Measurements from ENCODE around the gene MAPK14. TPM values are rescaled to one million over a fixed set of nuclear protein-coding genes. Genes with fewer than 3 reads are reported as not detected.

The MAPK14 gene
- total and polyA plus RNA-seq, 12 donors, result 11.3 to 119 (median 49.3) TPM

- intact Hi-C loops (cut with DNase I), result no loop called here
Observed at GRCh38 chr6:36071714-36072113, 44.1 kb downstream of the MAPK14 start.

GRCh38 chr6:36072681-36073080 lies 45.1 kb downstream of the MAPK14 start:
- no peak overlapping the region for H3K4me3 ChIP-seq
- DNase-seq, result no peak
- H3K9me3 ChIP-seq (replicated peaks in 1 of 3), result no peaks in the 10 kb centered on the region
- intact Hi-C loops (cut with DNase I), result no loop called here
- peaks cover 0 to 6% of the 10 kb centered on the region in 2 donors for H3K36me3 ChIP-seq (replicated peaks in 1 of 2)
- H3K27me3 ChIP-seq, result no peaks in the 10 kb centered on the region
- H3K4me1 ChIP-seq (replicated peaks in 1 of 2), result peaks cover 0 to 31% of the 10 kb centered on the region in 2 donors
- H3K27ac ChIP-seq, result no peak overlapping the region
- WGBS, 4 donors, result 85 to 92% (median 89%) methylated on average over 4 of the region's 4 CpGs
- no peak for TF ChIP-seq POLR2A (IDR thresholded peaks at IDR 0.05)
- TF ChIP-seq CTCF (IDR thresholded peaks at IDR 0.05), result no peak

More at GRCh38 chr6:36071714-36072113, 44.1 kb downstream of the MAPK14 start:
- no peaks in the 10 kb centered on the region for H3K27me3 ChIP-seq
- no peaks in the 10 kb centered on the region for H3K9me3 ChIP-seq (replicated peaks in 1 of 3)
- peaks cover 8 to 39% of the 10 kb centered on the region in 2 donors for H3K4me1 ChIP-seq (replicated peaks in 1 of 2)
- H3K27ac ChIP-seq, result no peak overlapping the region
- 92 to 100% (median 98%) methylated on average over 1 of the region's 1 CpG for WGBS, 4 donors
- DNase-seq, result no peak
- TF ChIP-seq POLR2A (IDR thresholded peaks at IDR 0.05), result no peak
- no peak for TF ChIP-seq CTCF (IDR thresholded peaks at IDR 0.05)
- H3K36me3 ChIP-seq (replicated peaks in 1 of 2), result peaks cover 0 to 6% of the 10 kb centered on the region in 2 donors
- no peak overlapping the region for H3K4me3 ChIP-seq

- Histone ChIP-seq H3K9me3 (replicated peaks in 1 of 3) (no peaks in the 10 kb centered on the region), H3K4me3 (no peak overlapping the region), H3K27me3 (no peaks in the 10 kb centered on the region), H3K27ac (no peak overlapping the region), H3K36me3 (replicated peaks in 1 of 2) (peaks cover 0 to 9% of the 10 kb centered on the region in 2 donors), H3K4me1 (replicated peaks in 1 of 2) (peaks cover 0 to 33% of the 10 kb centered on the region in 2 donors)
- no peak for TF ChIP-seq POLR2A (IDR thresholded peaks at IDR 0.05)
- TF ChIP-seq CTCF (IDR thresholded peaks at IDR 0.05), result no peak
- DNase-seq, result no peak
- intact Hi-C loops (cut with DNase I), result no loop called here
Observed at GRCh38 chr6:36073587-36073986, 46.0 kb downstream of the MAPK14 start.

- 51 to 68% (median 60%) methylated on average over 3 of the region's 3 CpGs for WGBS, 4 donors
- no peaks in the 10 kb centered on the region for H3K9me3 ChIP-seq (replicated peaks in 1 of 3)
- DNase-seq, result no peak
- intact Hi-C loops (cut with DNase I), result no loop called here
- H3K27ac ChIP-seq, result no peak overlapping the region
- H3K36me3 ChIP-seq (replicated peaks in 1 of 2), result peaks cover 0 to 30% of the 10 kb centered on the region in 2 donors
- peaks cover 0 to 15% of the 10 kb centered on the region in 2 donors for H3K4me1 ChIP-seq (replicated peaks in 1 of 2)
- TF ChIP-seq CTCF (IDR thresholded peaks at IDR 0.05) (peak in 2 of 6 experiments; percentile 10 to 14), POLR2A (IDR thresholded peaks at IDR 0.05) (no peak)
- H3K27me3 ChIP-seq, result no peaks in the 10 kb centered on the region
- H3K4me3 ChIP-seq, result no peak overlapping the region
Observed at GRCh38 chr6:36075656-36076055, 48.0 kb downstream of the MAPK14 start.
